ENCODE measurements around the gene ALMS1.
"Not testable (repeated sequence)": the region's sequence is repeated elsewhere in the genome, so short reads cannot be mapped to it uniquely, and the experiment has no call there.

Gene ALMS1

DNA sequence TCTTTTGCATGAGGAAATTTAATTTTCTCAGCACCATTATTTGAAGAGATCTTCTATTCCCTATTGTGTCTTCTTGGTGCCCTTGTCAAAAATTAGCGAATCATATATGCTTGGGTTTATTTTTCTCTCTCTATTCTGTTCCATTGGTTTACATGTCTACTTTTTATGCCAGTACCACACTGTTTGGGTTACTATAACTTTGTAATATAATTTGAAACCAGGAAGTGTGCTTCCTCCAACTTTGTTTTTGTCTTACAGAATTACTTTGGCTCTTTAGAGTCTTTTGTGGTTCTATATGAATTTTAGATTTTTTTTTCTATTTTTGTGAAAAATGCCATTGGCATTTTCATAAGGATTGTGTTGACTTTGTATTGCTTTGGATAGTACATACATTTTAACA is 17.6 kb downstream of the ALMS1 start:
- DNase-seq (ENCODE audit: low read depth in 2 of 3, low spot score in 2 of 3) = no peak

GRCh38 chr2:73404409-73404808 is 18.8 kb downstream of the ALMS1 start:
- no peak for DNase-seq (ENCODE audit: low read depth in 2 of 3, low spot score in 2 of 3)

DNA sequence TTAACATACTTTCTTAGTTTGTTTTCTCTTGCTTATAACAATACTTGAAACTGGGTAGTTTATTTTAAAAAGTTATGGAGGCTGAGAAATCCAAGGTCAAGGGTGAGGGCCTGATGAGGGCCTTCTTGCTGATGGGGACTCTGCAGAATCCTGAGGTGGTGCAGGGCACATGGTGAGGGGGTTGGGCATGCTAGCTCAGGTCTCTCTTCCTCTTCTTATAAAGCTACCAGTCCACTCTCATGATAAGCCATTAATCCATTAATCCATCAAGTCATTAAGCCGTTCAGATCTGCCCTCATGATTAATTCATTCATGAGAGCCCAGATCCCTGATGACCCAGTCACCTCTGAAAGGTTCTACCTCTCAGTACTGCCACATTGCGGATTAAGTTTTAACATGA is 21.4 kb downstream of the ALMS1 start:
- no peak for DNase-seq (ENCODE audit: low read depth in 2 of 3, low spot score in 2 of 3)

DNA sequence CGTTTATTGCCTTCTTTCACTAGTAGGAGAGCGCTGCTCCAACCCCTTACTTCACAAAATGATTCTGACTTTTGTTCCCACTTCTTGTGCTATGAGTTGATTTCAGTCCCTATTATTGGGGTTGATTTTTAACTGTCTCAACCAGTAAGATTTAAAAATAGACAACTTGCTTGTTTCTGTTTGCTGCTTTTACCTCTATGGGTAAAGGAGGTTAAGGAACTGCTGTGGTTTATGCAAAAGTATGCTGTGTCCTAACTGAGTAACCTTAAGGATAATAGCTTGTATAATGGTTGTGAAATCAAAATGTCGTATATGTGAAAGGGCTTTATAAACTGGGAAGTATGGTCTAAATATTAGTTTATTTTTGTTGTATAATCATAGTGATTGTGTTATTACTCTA is 22.6 kb downstream of the ALMS1 start:
- no peak for DNase-seq (ENCODE audit: low read depth in 2 of 3, low spot score in 2 of 3)

DNA sequence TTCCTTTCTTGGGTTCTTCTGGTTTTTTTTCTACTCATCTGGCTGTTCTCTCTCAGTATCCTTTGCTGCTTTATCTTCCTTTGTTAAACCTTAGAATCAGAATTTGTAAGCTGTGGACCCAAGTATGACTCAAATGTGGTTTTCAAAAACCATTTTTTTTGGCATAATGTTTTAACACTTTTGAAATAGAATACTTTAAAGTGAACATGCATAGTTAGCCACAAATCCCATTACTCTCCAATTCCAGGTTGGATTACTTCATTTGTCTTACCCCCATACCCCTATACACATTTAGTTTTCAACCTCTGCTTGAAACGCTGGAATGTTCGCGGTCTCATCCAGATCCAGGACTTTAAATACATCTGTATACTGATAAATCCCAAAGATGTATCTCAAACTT is 29.1 kb downstream of the ALMS1 start:
- DNase-seq (ENCODE audit: low read depth in 2 of 3, low spot score in 2 of 3) = no peak

GRCh38 chr2:73415906-73416305 is 30.3 kb downstream of the ALMS1 start:
- DNase-seq (ENCODE audit: low read depth in 2 of 3, low spot score in 2 of 3) = no peak

DNA sequence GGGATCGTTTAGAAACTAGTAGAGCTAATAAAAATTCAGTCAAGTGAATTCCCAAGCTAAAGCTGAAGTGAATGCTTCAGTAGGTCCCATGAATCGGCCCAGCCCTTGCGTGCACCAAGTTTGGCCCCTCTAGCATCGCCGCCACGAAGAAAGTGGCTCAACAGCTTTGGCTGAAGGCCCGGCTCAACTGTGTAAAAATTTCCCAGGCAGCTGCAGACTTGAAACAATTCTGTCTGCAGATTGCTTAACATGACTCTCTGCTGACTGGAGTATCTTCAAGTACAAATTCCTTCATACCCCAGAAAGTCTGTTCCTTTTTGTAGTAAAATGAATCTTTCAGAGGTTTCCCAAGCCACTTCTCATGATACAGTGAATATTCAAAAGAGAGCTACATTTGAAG is 32.7 kb downstream of the ALMS1 start:
- no peak for DNase-seq (ENCODE audit: low read depth in 2 of 3, low spot score in 2 of 3)

- DNase-seq (ENCODE audit: low read depth in 2 of 3, low spot score in 2 of 3) = no peak
Observed at GRCh38 chr2:73423913-73424312, 38.3 kb downstream of the ALMS1 start.

GRCh38 chr2:73426176-73426575 is 40.5 kb downstream of the ALMS1 start:
- no peak for DNase-seq (ENCODE audit: low read depth in 2 of 3, low spot score in 2 of 3)

DNA sequence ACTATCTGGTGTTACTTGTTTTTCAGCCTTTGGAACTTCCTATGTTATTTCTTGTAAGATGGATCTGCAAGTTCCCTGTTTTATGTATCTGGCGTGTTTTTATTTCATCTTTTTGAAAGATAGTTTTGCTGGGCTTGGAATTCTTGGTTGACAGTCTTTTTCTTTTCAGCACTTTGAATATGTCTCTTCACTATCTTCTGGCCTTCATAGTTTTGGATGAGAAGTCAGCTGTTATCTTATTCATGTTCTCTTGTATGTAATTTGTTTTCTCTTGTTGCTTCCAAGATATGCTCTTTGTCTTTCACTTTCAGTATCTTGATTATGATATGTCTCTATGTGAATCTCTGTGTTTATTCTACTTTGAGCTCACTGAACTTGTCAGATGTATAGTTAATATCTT is 50.4 kb downstream of the ALMS1 start:
- no peak for DNase-seq (ENCODE audit: low read depth in 2 of 3, low spot score in 2 of 3)

DNA sequence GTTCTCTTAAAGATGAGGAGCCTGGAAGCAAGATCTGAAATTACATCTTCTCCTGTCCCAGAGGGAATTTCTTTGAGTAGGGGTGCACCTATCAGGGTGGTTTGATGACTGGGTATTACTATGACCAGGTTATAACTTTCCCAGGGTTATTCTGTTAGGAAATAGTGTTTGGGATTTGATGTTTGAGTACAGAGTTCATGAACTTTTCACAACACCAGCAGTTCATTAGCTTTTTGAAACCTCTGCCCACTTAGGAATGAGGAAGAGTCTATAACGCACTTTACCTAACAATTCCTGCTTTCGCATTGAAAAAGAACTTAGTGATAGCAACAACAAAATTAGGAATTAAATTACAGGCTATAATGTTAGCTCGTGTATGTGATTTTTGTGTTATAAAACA is 58.6 kb downstream of the ALMS1 start:
- DNase-seq (ENCODE audit: low read depth in 2 of 3, low spot score in 2 of 3) = no peak

- no peak for DNase-seq (ENCODE audit: low read depth in 2 of 3, low spot score in 2 of 3)
Observed at GRCh38 chr2:73448856-73449255, 63.2 kb downstream of the ALMS1 start.

GRCh38 chr2:73449404-73449803 is 63.8 kb downstream of the ALMS1 start:
- no peak for DNase-seq (ENCODE audit: low read depth in 2 of 3, low spot score in 2 of 3)

GRCh38 chr2:73451263-73451972 is 65.8 kb downstream of the ALMS1 start:
- no peak for DNase-seq (ENCODE audit: low read depth in 2 of 3, low spot score in 2 of 3)

DNA sequence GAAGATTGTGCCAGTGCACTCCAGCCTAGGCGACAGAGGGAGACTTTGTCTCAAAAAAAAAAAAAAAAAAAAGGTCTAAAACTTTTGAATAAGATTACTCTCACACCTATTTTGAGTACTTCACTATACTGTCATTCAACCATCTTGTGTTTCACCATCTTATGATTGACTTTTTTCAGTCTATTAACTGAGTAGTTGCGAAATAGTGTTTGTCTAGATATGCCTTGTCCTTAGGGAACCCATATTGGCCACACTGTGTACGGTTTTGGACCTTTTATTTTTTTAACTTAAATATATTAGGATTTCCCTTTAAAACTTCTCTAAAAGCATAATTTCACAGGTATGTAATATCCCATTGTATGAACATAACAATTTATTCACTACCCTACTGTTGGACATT is 72.3 kb downstream of the ALMS1 start:
- DNase-seq (ENCODE audit: low read depth in 2 of 3, low spot score in 2 of 3) = no peak

GRCh38 chr2:73462388-73462787 is 76.8 kb downstream of the ALMS1 start:
- DNase-seq (ENCODE audit: low read depth in 2 of 3, low spot score in 2 of 3) = not testable (repeated sequence)

DNA sequence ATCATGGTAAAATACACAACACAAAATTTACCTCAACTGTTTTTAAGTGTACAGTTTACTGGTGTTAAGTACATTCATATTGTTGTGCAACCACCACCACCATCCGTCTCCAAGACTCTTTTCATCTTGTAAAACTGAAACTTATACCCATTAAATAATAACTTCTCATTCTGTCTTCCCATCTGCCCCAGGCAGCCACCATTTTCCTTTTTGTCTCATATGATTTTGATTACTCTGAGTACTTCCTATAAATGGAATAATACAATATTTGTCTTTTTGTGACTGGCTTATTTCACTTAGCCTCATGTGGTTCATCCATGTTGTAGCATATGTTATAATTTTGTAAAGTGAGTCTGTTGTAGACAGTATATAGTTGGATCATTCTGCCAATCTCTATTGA is 82.7 kb downstream of the ALMS1 start:
- no peak for DNase-seq (ENCODE audit: low read depth in 2 of 3, low spot score in 2 of 3)

GRCh38 chr2:73483874-73484273 is 98.2 kb downstream of the ALMS1 start:
- not testable (repeated sequence) for DNase-seq (ENCODE audit: low read depth in 2 of 3, low spot score in 2 of 3)

DNA sequence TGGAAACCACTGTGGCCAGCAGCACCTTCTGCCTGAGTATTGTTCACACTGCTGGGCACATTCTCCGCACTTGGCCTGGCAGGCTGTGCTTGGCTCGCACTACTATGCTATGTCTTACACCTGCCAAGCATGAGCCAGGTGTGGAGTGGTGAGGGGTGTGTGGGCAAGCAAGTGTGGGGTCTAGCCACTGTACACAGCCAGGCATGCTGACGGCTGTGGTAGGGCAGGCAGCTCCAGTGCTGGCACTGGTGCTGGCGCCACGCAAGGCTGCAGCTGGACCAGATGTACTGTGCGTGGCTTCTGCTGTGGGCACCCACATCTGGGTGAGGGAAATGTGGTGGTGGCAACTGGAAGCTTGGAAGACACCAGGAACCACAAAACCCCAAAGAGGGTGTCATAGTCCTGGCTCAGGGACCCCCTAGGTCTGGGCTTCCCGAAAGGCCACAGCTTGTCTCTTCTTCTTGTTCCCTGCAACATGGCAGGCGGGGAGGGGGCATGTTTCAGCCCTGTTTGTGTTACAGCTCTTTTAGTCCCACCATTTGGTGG is 101.5 kb downstream of the ALMS1 start:
- no peak for DNase-seq (ENCODE audit: low read depth in 2 of 3, low spot score in 2 of 3)

DNA sequence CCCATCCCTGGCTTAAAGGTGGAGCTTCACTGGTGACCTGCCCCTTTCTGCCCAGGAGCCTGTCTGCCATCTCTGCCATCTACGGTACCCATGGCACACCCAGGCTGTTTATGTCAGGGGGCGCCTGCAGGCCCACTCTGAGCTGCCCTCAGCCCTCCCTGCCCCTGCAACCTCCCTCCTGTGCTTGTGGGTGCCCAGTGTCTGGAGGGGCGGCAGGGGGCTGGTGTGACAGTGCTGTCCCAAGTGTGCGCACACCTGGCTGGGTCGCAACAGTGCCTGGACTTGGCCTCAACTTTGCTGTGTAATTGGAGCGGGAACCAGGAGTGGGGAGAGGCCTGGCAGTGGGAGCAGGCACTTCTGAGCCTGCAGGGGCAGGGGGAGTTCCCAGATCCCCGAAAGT is 102.4 kb downstream of the ALMS1 start:
- DNase-seq (ENCODE audit: low read depth in 2 of 3, low spot score in 2 of 3) = no peak

GRCh38 chr2:73489053-73489452 is 103.4 kb downstream of the ALMS1 start:
- no peak for DNase-seq (ENCODE audit: low read depth in 2 of 3, low spot score in 2 of 3)

DNA sequence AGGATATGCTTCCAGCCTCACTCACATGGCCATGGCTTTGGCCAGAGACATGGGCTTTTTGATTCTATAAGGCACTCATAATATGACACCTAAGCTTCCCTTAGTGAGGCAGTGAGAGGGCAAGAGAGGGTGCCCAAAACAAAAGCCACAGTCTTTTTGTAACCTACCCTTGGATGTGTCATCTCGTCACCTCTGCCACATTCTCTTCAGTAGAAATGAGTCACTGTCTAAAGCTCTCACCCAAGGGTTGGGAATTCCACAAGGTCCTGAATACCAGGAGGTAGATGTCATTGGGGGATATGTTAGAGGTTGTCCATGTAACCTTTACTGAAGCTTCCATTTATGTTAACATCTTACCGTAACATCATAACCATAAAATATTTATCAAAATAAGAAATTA is 108.4 kb downstream of the ALMS1 start:
- DNase-seq (ENCODE audit: low read depth in 2 of 3, low spot score in 2 of 3) = no peak

- no peak for DNase-seq (ENCODE audit: low read depth in 2 of 3, low spot score in 2 of 3)
Observed at GRCh38 chr2:73503992-73504570, 118.4 kb downstream of the ALMS1 start.

Data from activated CD8-positive, alpha-beta memory T cell treated with anti-CD3 and anti-CD28 coated beads for 48 hours (primary cell).